Heart left ventricle (tissue), 13 donors: ENCODE results near the gene GPR107.

Source experiments
- CTCF ChIP-seq, 12 donors: fragments of 200-600 bp; sonication (generic) in 4 of 12; IDR thresholded peaks; one replicate each; pipeline versions ENCODE4 v1.5.0 to v1.8.0; 2018 to 2022; ENCODE audit warnings: antibody characterized with exemption in 12 of 12, mild to moderate bottlenecking in 5 of 12
- POLR2A ChIP-seq, 2 donors: fragments of 450-650 bp; IDR thresholded peaks; one replicate each; pipeline ENCODE4 v1.6.1; 2017; ENCODE audit warnings: antibody characterized with exemption in 2 of 2, mild to moderate bottlenecking in 2 of 2, moderate library complexity in 2 of 2
- donor health status: ischemic (EF 13 %, LVEDD 7.1; RV severe dilation, severe dysfunction).
- donor health status: DM: no; HTN: yes; CAD: no.
- donor health status: DM: no; HTN: no; CAD: no.
- donor health status: ischemic (EF 25% LVEDD 6.9; RV normal size, moderate dysfunction).
- donor health status: ischemic (EF 25% LVEDD 5.7; RV mildly dilated, moderate dysfunction).
- donor health status: ischemic (EF 35%, LVEDD 5.7; RV mildly dilated, moderate dysfunction).
- donor health status: nonischemic (EF 11% LVEDD 7.7; RV severe dilation, severe dysfunction).
- donor health status: DM: yes; HTN: yes; CAD: no.
- donor health status: PGD.
- donor health status: ischemic (EF 29% LVEDD 5.4; RV normal size, mild dysfunction).
- donor health status: nonischemic (EF 23%, LVEDD 6.1; RV moderate dilation, normal function).

GRCh38 chr9:130088051-130088450, 34.3 kb downstream of the GPR107 start:
- TF ChIP-seq CTCF (IDR thresholded peaks at IDR 0.05) (no peak), POLR2A (IDR thresholded peaks at IDR 0.05) (no peak)
